ENCODE measurements around the gene USP7. TPM values are rescaled to one million over a fixed set of nuclear protein-coding genes. Genes with fewer than 3 reads are reported as not detected.

The USP7 gene
- total RNA-seq, 1 experiment from 2014 or later: 125 TPM

- TF ChIP-seq POLR2AphosphoS5 (IDR thresholded peaks at IDR 0.05; ENCODE audit: low read depth, low read length): no peak
- TF ChIP-seq SIN3A (IDR thresholded peaks at IDR 0.05; ENCODE audit: borderline replicate concordance, insufficient read depth, low read depth, low read length): no peak
- TF ChIP-seq CTCF (IDR thresholded peaks at IDR 0.05): no peak
- TF ChIP-seq, protein P1, sequence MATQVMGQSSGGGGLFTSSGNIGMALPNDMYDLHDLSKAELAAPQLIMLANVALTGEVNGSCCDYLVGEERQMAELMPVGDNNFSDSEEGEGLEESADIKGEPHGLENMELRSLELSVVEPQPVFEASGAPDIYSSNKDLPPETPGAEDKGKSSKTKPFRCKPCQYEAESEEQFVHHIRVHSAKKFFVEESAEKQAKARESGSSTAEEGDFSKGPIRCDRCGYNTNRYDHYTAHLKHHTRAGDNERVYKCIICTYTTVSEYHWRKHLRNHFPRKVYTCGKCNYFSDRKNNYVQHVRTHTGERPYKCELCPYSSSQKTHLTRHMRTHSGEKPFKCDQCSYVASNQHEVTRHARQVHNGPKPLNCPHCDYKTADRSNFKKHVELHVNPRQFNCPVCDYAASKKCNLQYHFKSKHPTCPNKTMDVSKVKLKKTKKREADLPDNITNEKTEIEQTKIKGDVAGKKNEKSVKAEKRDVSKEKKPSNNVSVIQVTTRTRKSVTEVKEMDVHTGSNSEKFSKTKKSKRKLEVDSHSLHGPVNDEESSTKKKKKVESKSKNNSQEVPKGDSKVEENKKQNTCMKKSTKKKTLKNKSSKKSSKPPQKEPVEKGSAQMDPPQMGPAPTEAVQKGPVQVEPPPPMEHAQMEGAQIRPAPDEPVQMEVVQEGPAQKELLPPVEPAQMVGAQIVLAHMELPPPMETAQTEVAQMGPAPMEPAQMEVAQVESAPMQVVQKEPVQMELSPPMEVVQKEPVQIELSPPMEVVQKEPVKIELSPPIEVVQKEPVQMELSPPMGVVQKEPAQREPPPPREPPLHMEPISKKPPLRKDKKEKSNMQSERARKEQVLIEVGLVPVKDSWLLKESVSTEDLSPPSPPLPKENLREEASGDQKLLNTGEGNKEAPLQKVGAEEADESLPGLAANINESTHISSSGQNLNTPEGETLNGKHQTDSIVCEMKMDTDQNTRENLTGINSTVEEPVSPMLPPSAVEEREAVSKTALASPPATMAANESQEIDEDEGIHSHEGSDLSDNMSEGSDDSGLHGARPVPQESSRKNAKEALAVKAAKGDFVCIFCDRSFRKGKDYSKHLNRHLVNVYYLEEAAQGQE (IDR thresholded peaks at IDR 0.05; ENCODE audit: insufficient read depth in 1 of 2, low read depth in 2 of 2, low read length in 1 of 2): no peak
- TF ChIP-seq TCF7L2 (IDR thresholded peaks at IDR 0.05; ENCODE audit: low read depth, low read length): no peak
- Histone ChIP-seq H3K27me3 (ENCODE audit: control insufficient read depth, insufficient read depth, low read length) (no peaks in the 10 kb centered on the region), H3K4me3 (ENCODE audit: low read depth in 2 of 2, low read length in 2 of 2) (no peak overlapping the region), H3K27ac (ENCODE audit: low read length) (peak overlapping the region; percentile 14; the same call in 1 of the 2 replicates), H3K36me3 (ENCODE audit: control insufficient read depth, insufficient read depth, low read length) (no peaks in the 10 kb centered on the region), H3K4me1 (ENCODE audit: control insufficient read depth, insufficient read depth, low read length) (peaks cover 72% of the 10 kb centered on the region), H3K9me3 (ENCODE audit: control insufficient read depth, insufficient read depth, low read depth, low read length) (no peaks in the 10 kb centered on the region)
- DNase-seq (ENCODE audit: low read depth, low spot score): no peak
- CTCF ChIA-PET: no interaction called here
- intact Hi-C loops (cut with micrococcal nuclease; ENCODE audit: unreplicated experiment) (loop anchor here (10.0 kb wide), 1 partner anchor 139 kb away; the partner anchor contains the start of gene HAPSTR1), in situ Hi-C loops (cut with HindIII; ENCODE audit: low pct_unique_long_range_greater_than_20kb, low sequenced_read_pairs) (no loop called here)
- no peak for ATAC-seq
- no TSS peak for BruUV-seq (replicated peaks)
- POLR2A ChIA-PET: no interaction called here
Measured at GRCh38 chr16:8955828-8956227, 7.9 kb downstream of the USP7 start.

GRCh38 chr16:8953064-8953463, 10.6 kb downstream of the USP7 start:
- intact Hi-C loops (cut with micrococcal nuclease; ENCODE audit: unreplicated experiment): loop anchor here (10.0 kb wide), 1 partner anchor 142 kb away; the partner anchor contains the start of gene HAPSTR1
- in situ Hi-C loops (cut with HindIII; ENCODE audit: low pct_unique_long_range_greater_than_20kb, low sequenced_read_pairs): no loop called here
- no TSS peak for BruUV-seq (replicated peaks)
- DNase-seq (ENCODE audit: low read depth, low spot score): no peak
- no peaks in the 10 kb centered on the region for H3K9me3 ChIP-seq (ENCODE audit: control insufficient read depth, insufficient read depth, low read depth, low read length)
- no peak overlapping the region for H3K4me3 ChIP-seq (ENCODE audit: low read depth in 2 of 2, low read length in 2 of 2)
- H3K4me1 ChIP-seq (ENCODE audit: control insufficient read depth, insufficient read depth, low read length): peaks cover 66% of the 10 kb centered on the region
- ChIA-PET CTCF (no interaction called here), POLR2A (interaction anchor here (0.6 kb wide), 1 partner anchor 69 kb away, joined by 3 read pairs; no protein-coding TSS in a partner anchor)
- no peak for ATAC-seq
- no peaks in the 10 kb centered on the region for H3K27me3 ChIP-seq (ENCODE audit: control insufficient read depth, insufficient read depth, low read length)
- TF ChIP-seq CTCF (IDR thresholded peaks at IDR 0.05): no peak
- no peak for TF ChIP-seq SIN3A (IDR thresholded peaks at IDR 0.05; ENCODE audit: borderline replicate concordance, insufficient read depth, low read depth, low read length)
- no peak for TF ChIP-seq TCF7L2 (IDR thresholded peaks at IDR 0.05; ENCODE audit: low read depth, low read length)
- TF ChIP-seq, protein P1 (IDR thresholded peaks at IDR 0.05; ENCODE audit: insufficient read depth in 1 of 2, low read depth in 2 of 2, low read length in 1 of 2): no peak
- no peak for TF ChIP-seq POLR2AphosphoS5 (IDR thresholded peaks at IDR 0.05; ENCODE audit: low read depth, low read length)
- H3K36me3 ChIP-seq (ENCODE audit: control insufficient read depth, insufficient read depth, low read length): no peaks in the 10 kb centered on the region
- H3K27ac ChIP-seq (ENCODE audit: low read length): no peak overlapping the region

Data from Panc1 (cell line).